Activated naive CD4-positive, alpha-beta T cell treated with anti-CD3 and anti-CD28 coated beads, Interleukin-2, amount 50 U/mL, for 72 hours (primary cell): ENCODE data around the gene ACBD5. TPM values are rescaled to one million over a fixed set of nuclear protein-coding genes. Genes with fewer than 3 reads are reported as not detected.
"Not testable (repeated sequence)": the region's sequence is repeated elsewhere in the genome, so short reads cannot be mapped to it uniquely, and the experiment has no call there.

Experiments
- ATAC-seq, 2 donors: fragments of 150-1000 bp; cut with Tn5 transposase; 2 replicates each; pipeline ENCODE4 v1.10.0; 2021; ENCODE audit warnings: mild to moderate bottlenecking in 2 of 2, moderate library complexity in 2 of 2
- DNase-seq, 2 donors: peaks; one replicate each; pipeline ENCODE4 v3.0.0; 2021 to 2022; ENCODE audit warnings: low spot score in 2 of 2
- H3K27ac Mint-ChIP-seq, 2 donors: one replicate each; pipeline ENCODE4 v1.8.0; 2022; ENCODE audit warnings: mild to moderate bottlenecking in 2 of 2, mixed read lengths in 2 of 2
- H3K36me3 Mint-ChIP-seq, 2 donors: one replicate each; pipeline ENCODE4 v1.8.0; 2022; ENCODE audit warnings: mixed read lengths in 2 of 2
- H3K9me3 Mint-ChIP-seq, 2 donors: one replicate each; pipeline ENCODE4 v1.8.0; 2022; ENCODE audit warnings: mixed read lengths in 2 of 2
- total RNA-seq, 2 donors: library from RNA; stranded (reverse); gene quantifications; one replicate each; pipeline ENCODE4 v1.2.3, GENCODE V29; 2022

The ACBD5 gene
- total RNA-seq, 2 donors from 2014 or later, result 15.4 to 16.0 TPM

DNA sequence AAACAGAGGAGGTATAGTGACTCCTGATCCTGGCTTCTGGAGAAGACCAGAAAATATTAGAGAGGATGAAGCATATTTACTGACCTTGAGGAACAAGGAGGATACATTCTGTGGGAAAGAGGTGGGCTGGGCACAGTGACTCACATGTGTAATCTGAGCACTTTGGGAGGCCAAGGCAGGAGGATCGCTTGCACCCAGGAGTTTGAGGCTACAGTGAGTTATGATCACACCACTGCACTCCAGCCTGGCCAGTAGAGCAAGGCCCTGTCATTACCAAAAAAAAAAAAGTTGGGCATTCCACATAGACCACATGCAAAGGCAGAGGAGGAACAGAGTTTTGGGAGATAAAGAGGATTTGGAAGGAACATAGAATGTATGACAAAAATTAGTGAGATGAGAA lies 4.4 kb upstream of the ACBD5 start:
- H3K27ac Mint-ChIP-seq, result no peak overlapping the region
- H3K9me3 Mint-ChIP-seq, result no peaks in the 10 kb centered on the region
- no peak for ATAC-seq
- no peak for DNase-seq
- H3K36me3 Mint-ChIP-seq, result peaks cover 20 to 30% of the 10 kb centered on the region in 2 donors

DNA sequence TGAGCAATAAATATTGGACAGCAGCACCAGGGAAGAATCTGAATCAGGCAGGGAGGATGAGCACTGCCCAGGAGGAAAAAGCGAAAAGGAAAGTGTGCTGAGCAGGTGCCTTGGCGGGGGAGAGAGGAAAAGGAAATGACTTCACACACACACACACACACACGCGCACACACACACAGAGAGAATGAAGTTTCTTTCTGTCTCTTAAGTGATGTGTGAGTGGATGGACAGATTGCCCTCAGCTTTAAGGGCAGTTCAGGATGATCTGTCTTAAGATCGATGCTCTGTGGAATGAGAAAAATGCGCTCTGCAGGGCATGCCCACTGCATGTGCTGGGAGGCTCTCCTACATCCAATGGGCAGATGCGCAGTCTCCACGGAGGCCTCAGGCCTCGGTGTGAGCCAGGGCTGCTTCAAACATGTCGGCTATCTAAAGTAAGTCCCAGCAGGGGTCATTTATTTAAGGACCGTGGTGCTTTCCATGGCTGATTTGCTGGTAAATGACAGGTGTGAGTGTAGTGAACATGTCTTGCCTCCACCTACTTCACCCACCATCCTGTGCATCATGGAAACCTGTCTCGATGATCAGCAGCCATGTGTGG lies 2.5 kb upstream of the ACBD5 start:
- Mint-ChIP-seq H3K36me3 (peaks cover 24 to 39% of the 10 kb centered on the region in 2 donors), H3K27ac (peak overlapping the region; percentile 96 to 98), H3K9me3 (no peaks in the 10 kb centered on the region)
- DNase-seq (peak; percentile 54 to 67), ATAC-seq (peak; percentile 60 to 67)

DNA sequence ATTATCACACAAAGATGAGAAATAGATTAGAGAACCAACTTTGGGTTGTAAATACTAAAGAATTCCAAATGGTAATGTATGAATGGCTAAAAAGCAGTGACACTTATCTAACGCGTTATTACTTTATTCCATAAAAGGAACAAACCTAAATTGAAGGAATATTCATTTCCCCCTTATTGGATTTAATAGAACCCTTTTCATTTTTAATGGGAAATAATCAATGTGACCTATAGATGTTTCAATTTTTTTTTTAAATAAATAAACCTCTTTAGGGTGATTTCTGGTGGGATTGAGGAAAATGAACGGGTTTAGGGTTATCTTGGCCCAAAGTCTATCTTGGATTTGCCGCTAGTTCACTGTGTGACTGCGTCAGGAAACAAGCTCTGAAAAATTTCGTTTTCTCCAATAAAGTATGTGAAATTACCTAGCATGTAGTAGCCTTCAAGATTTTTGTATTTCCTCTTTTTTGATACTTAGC lies 1.9 kb upstream of the ACBD5 start:
- Mint-ChIP-seq H3K9me3 (no peaks in the 10 kb centered on the region), H3K36me3 (peaks cover 24 to 39% of the 10 kb centered on the region in 2 donors), H3K27ac (peak overlapping the region; percentile 96 to 98)
- DNase-seq, result no peak
- no peak for ATAC-seq

DNA sequence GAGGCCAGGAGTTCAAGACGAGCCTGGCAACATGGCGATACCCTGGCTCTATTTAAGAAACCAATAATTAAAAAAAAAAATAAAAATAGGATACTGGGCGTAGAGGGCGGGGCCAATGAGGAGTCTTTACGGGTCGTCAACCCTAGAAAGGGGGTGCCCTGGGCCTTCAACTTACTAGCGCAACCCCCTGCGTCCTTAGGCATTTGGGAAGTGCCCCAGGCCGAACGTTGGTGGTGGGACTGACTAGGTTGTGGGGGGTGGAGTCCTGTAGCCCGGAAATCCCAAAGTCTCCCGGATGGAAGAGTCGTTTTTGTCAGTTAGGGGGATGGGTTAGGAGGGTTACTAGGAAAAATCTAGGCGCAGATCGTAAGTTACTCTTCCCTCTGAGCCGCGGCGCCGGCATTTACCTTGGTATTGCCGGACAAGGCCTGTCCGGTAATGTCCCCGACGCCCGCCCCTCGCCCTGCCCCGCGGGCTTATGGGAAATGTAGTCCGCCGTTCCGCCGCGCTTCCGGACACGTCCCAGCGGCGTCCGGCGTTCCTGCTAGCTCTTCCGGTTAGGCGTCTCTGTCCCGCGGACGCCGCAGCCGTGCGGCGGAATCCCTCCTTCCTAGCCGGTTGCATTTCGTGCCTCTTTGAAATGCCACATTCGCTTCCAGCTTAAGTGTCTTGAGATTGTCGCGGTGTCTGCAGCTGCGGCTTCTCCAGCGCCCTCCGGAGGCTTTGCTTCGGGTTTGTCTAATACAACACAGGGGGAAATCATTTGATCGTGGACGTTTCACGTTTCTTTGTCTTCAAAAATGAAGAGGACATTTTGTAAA lies 1.3 kb upstream of the ACBD5 start:
- H3K27ac Mint-ChIP-seq, result peak overlapping the region; percentile 96 to 98
- no peaks in the 10 kb centered on the region for H3K9me3 Mint-ChIP-seq
- H3K36me3 Mint-ChIP-seq, result peaks cover 24 to 39% of the 10 kb centered on the region in 2 donors
- ATAC-seq (peak; percentile 73 to 79), DNase-seq (peak; percentile 87 to 90)

DNA sequence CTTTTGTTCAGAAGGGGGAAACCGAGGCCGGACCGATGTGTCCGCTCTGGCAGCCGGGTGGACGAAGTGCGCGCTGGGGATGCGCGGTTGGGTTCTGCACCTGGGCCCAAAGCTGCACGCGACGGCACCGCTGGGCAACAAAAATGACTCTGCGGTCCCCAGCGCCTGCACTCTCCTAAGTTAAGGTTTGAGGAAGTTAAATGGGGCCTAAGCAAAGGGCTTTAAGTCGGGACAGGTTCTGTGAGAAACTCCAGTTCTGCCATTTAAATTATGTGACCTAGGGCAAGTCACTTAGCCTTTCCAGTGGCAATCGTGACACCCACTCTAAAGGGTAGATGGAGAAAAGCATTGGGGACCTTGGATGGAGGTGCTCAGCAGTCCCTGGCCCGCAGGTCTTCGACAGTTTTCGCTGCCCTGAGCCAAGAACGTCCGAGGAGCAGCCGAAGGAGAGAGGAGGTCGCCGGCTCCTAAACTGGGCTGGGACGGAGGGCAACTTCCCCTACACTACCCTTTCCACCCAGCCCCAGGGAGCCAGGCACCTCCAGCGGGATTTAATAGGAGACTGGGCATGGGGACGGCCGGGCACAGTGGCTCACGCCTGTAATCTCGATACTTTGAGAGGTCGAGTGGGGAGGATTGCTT lies 534 bp upstream of the ACBD5 start:
- DNase-seq (peak in 1 of 2 donors; percentile 41), ATAC-seq (peak; percentile 2 to 17)
- peaks cover 24 to 39% of the 10 kb centered on the region in 2 donors for H3K36me3 Mint-ChIP-seq
- H3K9me3 Mint-ChIP-seq, result no peaks in the 10 kb centered on the region
- H3K27ac Mint-ChIP-seq, result peak overlapping the region; percentile 96 to 98

DNA sequence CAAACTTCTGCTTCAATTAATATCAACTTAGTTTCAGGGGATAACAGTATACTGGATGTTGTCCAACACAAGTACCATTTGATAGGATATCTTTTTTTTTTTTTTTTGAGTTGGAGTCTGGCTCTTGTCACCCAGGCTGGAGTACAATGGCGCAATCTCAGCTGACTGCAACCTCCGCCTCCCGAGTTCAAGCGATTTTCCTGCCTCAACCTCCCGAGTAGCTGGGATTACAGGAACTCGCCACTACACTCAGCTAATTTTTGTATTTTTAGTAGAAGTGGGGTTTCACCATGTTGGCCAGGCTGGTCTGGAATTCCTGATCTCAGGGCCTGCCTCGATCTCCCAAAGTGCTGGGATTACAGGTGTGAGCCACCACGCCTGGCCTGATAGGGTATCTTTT lies 3.1 kb downstream of the ACBD5 start:
- H3K27ac Mint-ChIP-seq, ATAC-seq, H3K9me3 Mint-ChIP-seq, DNase-seq: not testable (repeated sequence)
- H3K36me3 Mint-ChIP-seq, result peaks cover 14 to 27% of the 10 kb centered on the region in 2 donors

DNA sequence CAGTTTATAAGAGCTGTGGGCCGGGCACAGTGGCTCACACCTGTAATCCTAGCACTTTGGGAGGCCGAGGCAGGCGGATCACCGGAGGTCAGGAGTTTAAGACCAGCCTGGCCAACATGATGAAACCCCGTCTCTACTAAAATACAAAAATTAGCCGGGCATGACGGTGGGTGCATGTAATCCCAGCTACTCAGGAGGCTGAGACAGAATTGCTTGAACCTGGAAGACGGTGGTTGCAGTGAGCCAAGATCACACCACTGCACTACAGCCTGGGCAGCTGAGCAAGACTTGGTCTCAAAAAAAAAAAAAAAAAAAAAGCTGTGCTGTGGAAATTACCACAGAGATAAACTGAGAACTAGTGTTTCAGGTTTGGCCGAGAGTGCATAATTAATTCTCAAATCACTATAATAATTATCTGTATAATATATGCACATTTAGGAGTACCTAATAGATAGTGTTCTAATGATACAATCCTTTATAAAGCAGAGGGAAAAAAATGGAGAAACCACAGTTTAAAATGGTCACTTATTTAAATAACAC lies 3.9 kb downstream of the ACBD5 start:
- DNase-seq, H3K9me3 Mint-ChIP-seq, H3K27ac Mint-ChIP-seq, ATAC-seq: not testable (repeated sequence)
- peaks cover 14 to 21% of the 10 kb centered on the region in 2 donors for H3K36me3 Mint-ChIP-seq

DNA sequence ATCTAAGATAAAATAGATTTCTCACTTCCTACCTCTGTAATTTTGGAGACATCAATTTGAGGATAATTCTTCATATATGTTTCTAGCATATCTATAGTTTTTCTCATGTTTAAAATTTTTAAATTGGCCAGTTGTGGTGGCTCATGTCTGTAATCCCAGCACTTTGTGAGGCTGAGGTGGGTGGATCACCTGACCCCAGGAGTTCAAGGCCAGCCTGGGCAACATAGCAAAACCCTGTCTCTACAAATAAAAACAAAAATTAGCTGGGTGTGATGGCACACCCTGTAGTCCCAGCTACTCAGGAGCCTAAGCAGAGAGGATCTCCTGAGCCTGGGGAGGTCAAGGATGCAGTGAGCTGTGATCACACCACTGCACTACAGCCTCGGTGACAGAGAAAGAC lies 4.9 kb downstream of the ACBD5 start:
- Mint-ChIP-seq H3K36me3 (peaks cover 8 to 14% of the 10 kb centered on the region in 2 donors), H3K9me3 (no peaks in the 10 kb centered on the region), H3K27ac (no peak overlapping the region)
- ATAC-seq (no peak), DNase-seq (no peak)

DNA sequence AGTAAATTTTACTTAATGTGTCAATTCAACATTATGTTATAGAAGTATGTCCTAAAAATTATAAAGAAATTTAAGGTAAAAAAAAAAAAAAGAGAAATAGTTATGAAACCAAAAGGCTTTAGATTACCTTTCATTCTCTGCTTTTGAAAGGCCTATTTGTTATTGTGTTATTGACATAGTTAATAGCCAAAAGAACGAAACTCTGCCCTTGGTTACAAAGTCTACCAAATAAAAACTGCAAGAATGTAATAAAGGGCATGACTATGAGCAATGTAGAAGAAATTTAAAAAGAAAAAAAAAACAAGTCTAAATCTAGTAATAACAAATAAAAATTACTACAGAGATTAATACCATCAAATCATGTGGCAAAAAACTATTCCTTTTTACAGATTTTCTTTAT lies 10.6 kb downstream of the ACBD5 start:
- Mint-ChIP-seq H3K9me3 (no peaks in the 10 kb centered on the region), H3K36me3 (no peaks in the 10 kb centered on the region), H3K27ac (no peak overlapping the region)
- no peak for ATAC-seq
- DNase-seq, result no peak

DNA sequence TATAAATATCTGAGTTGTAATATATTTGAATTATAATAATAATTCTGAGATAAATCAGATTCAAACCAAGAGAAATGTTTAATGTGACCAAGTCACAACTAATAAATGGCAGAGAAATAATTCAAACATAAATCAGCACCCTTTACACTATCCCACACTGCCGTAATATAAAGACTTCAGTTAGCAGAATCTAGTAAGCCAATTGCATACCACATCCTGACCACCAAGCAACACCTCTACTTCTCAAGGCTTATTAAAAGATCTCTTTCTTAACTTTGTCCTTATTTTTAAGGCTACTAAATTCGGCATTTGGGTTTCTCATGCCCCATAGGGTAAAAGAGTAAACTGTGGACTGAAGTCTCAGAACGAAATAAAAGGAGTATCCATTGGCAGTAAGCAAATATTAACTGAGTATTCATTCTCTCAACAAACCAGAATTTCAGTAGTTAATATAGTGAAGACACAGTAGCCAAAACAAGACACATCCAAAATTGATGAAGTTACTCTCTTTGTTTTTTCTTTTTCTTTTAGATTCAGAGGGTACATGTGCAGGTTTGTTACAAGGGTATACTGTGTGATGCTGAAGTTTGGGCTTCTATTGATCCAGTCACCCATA lies 14.8 kb downstream of the ACBD5 start:
- DNase-seq (no peak), ATAC-seq (no peak)
- Mint-ChIP-seq H3K27ac (no peak overlapping the region), H3K9me3 (no peaks in the 10 kb centered on the region), H3K36me3 (no peaks in the 10 kb centered on the region)

DNA sequence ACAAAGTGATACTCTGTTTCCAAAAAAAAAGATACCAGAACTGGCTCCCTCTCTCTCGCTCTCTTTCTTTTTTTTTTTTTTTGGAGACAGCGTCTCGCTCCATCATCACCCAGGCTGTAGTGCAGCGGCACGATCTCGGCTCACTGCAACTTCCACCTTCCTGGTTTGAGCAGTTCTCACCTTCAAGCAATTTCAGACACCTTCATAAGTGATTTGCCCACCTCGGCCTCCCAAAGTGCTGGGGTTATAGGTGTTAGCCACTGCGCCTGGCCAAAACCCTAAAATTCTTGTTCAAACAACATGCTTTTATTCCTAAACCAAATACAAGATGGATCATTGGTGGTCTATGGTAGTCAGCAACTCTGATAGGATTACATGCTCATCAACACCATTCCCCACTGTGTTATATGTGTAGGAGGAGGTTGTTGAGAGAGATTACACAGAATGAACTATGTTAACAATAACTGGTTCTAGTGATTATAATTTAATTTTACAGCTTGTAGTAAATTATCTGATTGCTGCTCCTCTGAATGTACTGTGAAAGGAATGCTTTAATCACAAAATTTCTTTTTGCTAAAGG lies 15.5 kb downstream of the ACBD5 start:
- ATAC-seq, result no peak
- no peak overlapping the region for H3K27ac Mint-ChIP-seq
- no peak for DNase-seq

DNA sequence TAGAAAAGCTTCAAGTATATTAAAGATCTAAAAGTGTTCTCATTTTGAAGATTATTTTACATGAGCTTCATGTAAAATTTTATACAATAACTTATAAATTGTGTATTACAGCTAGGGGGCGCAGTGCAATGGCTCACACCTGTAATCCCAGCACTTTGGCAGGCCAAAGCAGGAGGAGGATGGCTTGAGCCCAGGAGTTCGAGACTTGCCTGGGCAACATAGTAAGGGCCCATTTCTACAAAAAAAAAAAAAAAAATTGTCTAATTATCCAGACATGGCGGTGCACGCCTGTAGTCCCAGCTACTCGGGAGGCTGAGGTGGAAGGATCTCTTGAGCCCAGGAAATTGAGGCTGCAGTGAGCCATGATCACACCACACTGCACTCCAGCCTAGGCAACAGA lies 16.6 kb downstream of the ACBD5 start:
- ATAC-seq (peak; percentile 51 to 56), DNase-seq (peak in 1 of 2 donors; percentile 41)
- no peaks in the 10 kb centered on the region for H3K9me3 Mint-ChIP-seq
- no peaks in the 10 kb centered on the region for H3K36me3 Mint-ChIP-seq
- no peak overlapping the region for H3K27ac Mint-ChIP-seq

More for the DNA sequence above, 15.5 kb downstream of the ACBD5 start:
- H3K9me3 Mint-ChIP-seq, result no peaks in the 10 kb centered on the region
- no peaks in the 10 kb centered on the region for H3K36me3 Mint-ChIP-seq

DNA sequence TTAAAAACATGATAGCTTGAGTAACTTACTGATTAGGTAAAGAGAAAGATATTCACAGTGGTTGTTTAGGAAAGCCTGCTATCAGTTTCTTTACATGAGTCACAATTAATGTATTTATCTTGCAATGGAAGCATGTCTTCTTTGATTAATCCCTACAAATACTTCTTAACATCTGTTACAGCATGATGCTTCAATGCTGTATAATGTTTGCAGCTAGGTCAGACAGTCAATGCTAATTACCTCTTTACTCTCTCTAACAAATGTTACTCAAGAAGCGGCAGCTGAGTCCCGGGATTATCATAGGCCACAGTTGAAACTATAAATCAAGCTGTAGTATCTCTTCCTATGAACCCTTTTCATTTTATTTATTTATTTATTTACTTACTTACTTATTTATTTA lies 33.2 kb downstream of the ACBD5 start:
- Mint-ChIP-seq H3K36me3 (peaks cover 0 to 11% of the 10 kb centered on the region in 2 donors), H3K9me3 (no peaks in the 10 kb centered on the region), H3K27ac (no peak overlapping the region)
- no peak for DNase-seq
- no peak for ATAC-seq

DNA sequence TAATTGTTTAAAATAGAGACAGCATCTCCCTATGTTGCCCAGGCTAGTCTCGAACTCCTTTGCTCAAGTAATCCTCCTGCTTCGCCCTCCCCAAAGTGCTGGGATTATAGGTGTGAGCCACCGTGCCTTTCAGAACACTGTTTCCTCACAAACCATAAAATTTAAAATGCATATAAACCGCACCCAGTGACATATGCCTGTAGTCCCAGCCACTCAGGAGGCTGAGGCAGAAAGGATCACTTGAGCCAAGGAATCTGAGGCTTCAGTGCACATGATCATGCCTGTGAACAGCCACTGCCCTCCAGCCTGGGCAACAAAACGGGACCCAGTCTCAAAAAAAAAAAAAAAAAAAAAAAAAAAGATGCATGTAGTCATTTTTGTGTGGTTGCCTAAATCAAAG lies 36.8 kb downstream of the ACBD5 start:
- Mint-ChIP-seq H3K27ac (peak overlapping the region in 1 of 2 donors; percentile 20), H3K36me3 (peaks cover 0 to 12% of the 10 kb centered on the region in 2 donors), H3K9me3 (no peaks in the 10 kb centered on the region)
- ATAC-seq (no peak), DNase-seq (no peak)

DNA sequence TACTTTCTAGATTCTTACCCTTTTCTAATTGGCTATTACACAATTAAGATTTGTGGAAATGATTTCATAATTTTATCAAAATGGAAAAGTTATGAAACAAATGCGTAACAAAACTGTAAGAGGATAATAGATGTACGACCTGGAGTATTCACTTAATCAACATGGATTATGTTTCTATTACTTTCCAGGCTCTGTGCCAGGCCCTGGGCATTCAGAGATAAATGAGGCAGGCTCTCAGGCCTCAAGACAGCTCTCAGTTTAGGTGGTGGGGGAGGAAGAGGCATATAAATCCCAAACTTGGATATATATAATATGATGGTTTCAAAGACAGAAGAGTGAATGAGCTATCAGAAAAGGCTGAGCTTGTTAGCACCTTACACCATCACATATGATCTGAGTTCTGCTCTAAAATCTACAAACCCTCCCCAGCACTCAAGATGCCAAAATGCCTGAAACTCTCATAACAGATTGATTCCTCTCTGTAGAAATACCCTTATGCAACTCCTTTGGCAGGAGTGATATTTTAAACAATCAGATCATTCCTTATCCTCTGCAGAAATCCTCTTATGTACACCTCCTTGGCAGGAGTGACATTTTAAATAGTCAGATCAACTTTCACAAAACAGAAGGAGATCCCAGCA lies 42.5 kb downstream of the ACBD5 start:
- Mint-ChIP-seq H3K9me3 (no peaks in the 10 kb centered on the region), H3K36me3 (peaks cover 0 to 12% of the 10 kb centered on the region in 2 donors), H3K27ac (no peak overlapping the region)
- no peak for ATAC-seq
- no peak for DNase-seq

DNA sequence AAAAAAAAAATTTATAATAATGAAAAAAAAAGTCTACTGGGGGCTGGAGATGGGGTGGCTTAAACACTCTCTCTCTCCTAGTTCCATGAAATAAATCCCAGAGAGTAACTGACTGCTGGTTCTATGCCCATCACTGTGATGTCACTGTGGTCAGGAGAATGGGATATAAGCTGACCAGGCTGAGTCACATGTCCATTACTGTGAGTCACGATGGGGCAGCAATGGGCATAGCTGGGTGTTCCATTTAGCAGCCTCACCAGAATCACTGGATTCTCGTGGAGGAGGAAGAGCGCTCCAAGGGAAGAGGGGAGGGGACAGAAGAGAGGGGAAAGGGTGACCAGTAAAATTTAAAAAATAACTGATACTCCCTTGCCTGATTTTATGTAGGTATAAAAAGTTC lies 48.3 kb downstream of the ACBD5 start:
- no peak for DNase-seq
- no peaks in the 10 kb centered on the region for H3K36me3 Mint-ChIP-seq
- no peak overlapping the region for H3K27ac Mint-ChIP-seq
- peak in 1 of 2 donors; percentile 46 for ATAC-seq
- H3K9me3 Mint-ChIP-seq, result no peaks in the 10 kb centered on the region
